ENCODE measurements around the gene XCR1.
"Not testable (repeated sequence)": the region's sequence is repeated elsewhere in the genome, so short reads cannot be mapped to it uniquely, and the experiment has no call there.

- not testable (repeated sequence) for TF ChIP-seq CTCF (IDR thresholded peaks at IDR 0.05 in 4 of 5, conservative IDR thresholded peaks at IDR 0.05 in 1 of 5); POLR2A (IDR thresholded peaks at IDR 0.05)
These were observed 26.7 kb upstream of the XCR1 start for GRCh38 chr3:46053761-46054515.
